Measurements from ENCODE around the gene TBC1D16. TPM values are rescaled to one million over a fixed set of nuclear protein-coding genes. Genes with fewer than 3 reads are reported as not detected.
"Not testable (repeated sequence)": the region's sequence is repeated elsewhere in the genome, so short reads cannot be mapped to it uniquely, and the experiment has no call there.

TBC1D16 gene
- total and polyA plus RNA-seq, 2 donors: 15.8 to 21.5 TPM

DNA sequence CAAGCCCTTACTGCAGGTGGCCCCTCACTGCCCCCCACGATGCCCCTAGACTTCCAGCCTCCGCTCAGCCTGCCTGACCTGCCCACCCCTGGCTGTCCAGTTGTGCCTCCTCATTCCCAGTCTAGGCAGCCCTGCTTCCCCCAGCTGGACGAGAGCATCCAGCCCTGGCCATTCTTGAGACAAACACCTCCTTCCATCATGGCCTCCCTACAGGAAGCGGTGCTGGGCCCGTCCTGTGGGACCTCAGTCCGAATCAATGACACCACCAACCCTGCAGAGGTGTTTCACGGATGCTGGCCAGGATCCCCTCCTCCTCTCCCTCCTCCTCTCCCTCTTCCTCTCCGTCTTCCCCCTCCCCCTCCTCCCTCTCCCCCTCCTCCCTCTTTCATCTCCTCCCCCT lies 29.0 kb upstream of the TBC1D16 start:
- no peak overlapping the region for H3K27ac ChIP-seq (ENCODE audit: low read depth)
- WGBS: 76% methylated on average over 8 of the region's 8 CpGs
- no peak overlapping the region for H3K4me3 ChIP-seq (ENCODE audit: low read depth, low read length)
- no peaks in the 10 kb centered on the region for H3K4me1 ChIP-seq (ENCODE audit: insufficient read depth)
- DNase-seq (ENCODE audit: extremely low spot score): no peak
- H3K36me3 ChIP-seq (ENCODE audit: insufficient read depth): no peaks in the 10 kb centered on the region

DNA sequence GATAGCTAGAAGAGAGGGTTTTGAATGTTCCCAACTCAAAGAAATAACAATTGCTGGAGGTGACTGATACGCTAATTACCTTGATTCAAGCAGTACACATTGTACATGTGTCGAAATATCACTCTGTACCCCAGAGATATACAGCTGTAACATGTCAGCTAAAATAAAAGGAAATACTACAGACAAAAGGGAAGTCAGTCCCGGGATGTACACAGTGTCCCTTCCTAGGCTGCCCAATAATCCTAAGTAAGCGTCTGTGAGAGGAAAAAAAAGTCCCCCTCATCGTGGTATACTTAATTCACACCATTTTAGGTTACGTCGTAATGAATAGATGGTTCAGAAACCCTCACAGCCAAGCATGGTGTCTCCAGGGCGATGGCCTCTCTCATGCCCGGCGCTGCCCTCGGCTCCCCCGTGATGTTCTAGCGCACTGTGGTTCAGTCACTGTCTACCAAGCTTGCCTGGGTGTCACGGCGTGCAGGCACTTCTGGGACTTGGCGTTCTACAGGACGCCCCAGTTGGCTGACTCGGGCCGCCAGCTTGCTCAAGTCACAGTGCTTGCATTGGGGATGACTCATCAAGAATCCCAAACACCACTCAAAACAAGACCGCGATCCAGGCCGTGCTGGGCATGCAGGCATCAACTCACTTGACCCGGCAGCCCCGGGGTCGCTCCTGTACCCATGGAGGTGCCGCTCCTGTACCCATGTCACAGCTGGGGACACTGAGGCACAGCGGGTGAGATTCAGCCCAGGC lies 28.3 kb upstream of the TBC1D16 start:
- no peaks in the 10 kb centered on the region for H3K36me3 ChIP-seq (ENCODE audit: insufficient read depth)

DNA sequence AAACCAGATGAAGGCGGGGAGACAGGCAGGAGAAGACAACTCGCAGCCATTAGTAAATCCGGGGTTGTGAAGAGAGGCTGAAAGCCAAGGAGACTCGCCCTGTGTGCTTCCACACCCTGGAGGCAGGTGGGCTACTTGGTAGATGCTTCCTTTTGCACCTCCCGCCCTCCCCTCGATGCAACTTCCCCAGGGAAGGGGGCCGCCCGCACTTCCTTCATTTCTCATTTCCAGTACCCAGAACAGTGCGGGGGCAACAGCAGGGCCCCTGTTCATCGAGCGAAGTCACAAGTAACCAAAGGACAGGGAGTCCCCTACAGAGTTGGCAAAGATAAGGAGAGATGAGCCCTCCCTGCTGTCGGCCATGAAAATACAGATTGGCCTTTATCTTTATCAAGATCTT lies 25.7 kb upstream of the TBC1D16 start:
- Histone ChIP-seq H3K4me3 (ENCODE audit: low read depth, low read length) (no peak overlapping the region), H3K27ac (ENCODE audit: low read depth) (no peak overlapping the region)
- WGBS: 91% methylated on average over 12 of the region's 12 CpGs

More for the DNA sequence above, 28.3 kb upstream of the TBC1D16 start:
- no peaks in the 10 kb centered on the region for H3K4me1 ChIP-seq (ENCODE audit: insufficient read depth)
- no peak overlapping the region for H3K4me3 ChIP-seq (ENCODE audit: low read depth, low read length)
- 80% methylated on average over 27 of the region's 27 CpGs for WGBS
- DNase-seq (ENCODE audit: extremely low spot score): no peak
- H3K27ac ChIP-seq (ENCODE audit: low read depth): no peak overlapping the region

DNA sequence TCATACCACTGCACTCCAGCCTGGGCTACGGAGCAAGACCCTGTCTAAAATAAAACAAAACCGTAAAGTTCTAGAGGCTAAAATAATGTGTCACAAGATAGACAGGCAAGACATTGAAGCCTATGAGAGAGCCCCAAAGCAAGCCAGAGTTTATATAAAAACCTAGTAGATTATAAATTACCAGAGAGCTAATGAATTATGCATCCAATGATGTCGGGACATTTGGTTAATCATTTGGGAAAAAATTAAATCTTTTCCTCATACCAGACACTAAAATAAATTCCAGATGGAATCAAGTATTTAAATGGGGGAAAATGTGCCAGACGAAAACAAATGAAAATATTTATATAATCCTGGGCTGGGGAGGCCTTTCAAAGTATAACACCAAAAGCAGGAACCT lies 25.0 kb upstream of the TBC1D16 start:
- DNase-seq (ENCODE audit: extremely low spot score): no peak
- H3K27ac ChIP-seq (ENCODE audit: low read depth): no peak overlapping the region
- H3K4me3 ChIP-seq (ENCODE audit: low read depth, low read length): no peak overlapping the region
- no peaks in the 10 kb centered on the region for H3K36me3 ChIP-seq (ENCODE audit: insufficient read depth)
- WGBS: 67% methylated on average over 4 of the region's 4 CpGs
- H3K4me1 ChIP-seq (ENCODE audit: insufficient read depth): no peaks in the 10 kb centered on the region

More for the DNA sequence above, 25.7 kb upstream of the TBC1D16 start:
- no peak for DNase-seq (ENCODE audit: extremely low spot score)
- H3K4me1 ChIP-seq (ENCODE audit: insufficient read depth): no peaks in the 10 kb centered on the region
- H3K36me3 ChIP-seq (ENCODE audit: insufficient read depth): no peaks in the 10 kb centered on the region

DNA sequence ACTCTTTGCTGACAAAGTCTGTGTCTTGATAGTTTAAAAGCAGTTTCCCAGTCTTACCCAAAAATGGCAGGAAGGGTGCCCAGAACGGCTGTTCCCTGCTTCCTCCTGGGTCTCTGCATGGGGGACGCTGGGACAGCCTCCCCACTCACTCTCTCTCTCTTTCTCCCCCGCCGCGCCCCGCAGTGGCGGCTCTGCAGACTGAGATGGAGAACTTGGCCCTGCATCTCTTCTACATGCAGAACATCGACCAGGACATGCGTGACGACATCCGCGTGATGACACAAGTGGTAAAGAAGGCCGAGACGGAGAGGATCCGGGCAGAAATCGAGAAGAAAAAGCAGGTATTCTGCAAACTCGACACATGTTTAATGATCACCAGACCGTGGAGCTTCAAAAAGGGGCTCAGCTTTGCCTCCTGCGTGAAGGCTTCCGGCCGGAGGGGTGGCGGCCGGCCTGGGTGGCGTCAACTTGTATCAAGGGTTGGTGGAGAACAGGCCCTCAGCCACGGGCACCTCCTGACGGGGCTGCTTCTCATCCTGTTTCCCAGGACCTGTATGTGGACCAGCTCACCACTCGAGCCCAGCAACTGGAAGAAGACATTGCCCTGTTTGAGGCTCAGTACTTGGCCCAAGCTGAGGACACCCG lies 22.8 kb upstream of the TBC1D16 start:
- no peak for DNase-seq (ENCODE audit: extremely low spot score)
- no peaks in the 10 kb centered on the region for H3K36me3 ChIP-seq (ENCODE audit: insufficient read depth)
- H3K27ac ChIP-seq (ENCODE audit: low read depth): no peak overlapping the region
- 96% methylated on average over 28 of the region's 28 CpGs for WGBS
- no peaks in the 10 kb centered on the region for H3K4me1 ChIP-seq (ENCODE audit: insufficient read depth)
- H3K4me3 ChIP-seq (ENCODE audit: low read depth, low read length): no peak overlapping the region

DNA sequence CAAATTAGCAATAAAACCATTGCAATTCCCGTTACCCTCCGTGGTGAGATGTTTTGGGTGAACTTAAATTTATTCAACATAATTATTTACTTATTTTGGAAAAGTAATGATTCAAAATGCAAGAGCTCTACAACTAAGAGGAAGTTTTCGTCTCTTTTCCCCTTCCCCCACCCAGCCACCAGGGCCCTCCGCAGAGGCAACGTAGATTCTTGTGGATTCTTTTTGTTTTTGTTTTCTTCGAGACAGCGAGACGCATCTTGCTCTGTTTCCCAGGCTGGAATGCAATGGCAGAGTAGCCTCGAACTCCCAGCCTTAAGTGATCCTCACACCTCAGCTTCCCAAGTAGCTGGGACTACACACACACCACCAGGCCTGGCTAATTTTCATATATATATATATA lies 19.9 kb upstream of the TBC1D16 start:
- no peak overlapping the region for H3K27ac ChIP-seq (ENCODE audit: low read depth)
- DNase-seq (ENCODE audit: extremely low spot score): no peak
- 90% methylated on average over 9 of the region's 9 CpGs for WGBS
- no peaks in the 10 kb centered on the region for H3K36me3 ChIP-seq (ENCODE audit: insufficient read depth)
- no peak overlapping the region for H3K4me3 ChIP-seq (ENCODE audit: low read depth, low read length)
- no peaks in the 10 kb centered on the region for H3K4me1 ChIP-seq (ENCODE audit: insufficient read depth)

DNA sequence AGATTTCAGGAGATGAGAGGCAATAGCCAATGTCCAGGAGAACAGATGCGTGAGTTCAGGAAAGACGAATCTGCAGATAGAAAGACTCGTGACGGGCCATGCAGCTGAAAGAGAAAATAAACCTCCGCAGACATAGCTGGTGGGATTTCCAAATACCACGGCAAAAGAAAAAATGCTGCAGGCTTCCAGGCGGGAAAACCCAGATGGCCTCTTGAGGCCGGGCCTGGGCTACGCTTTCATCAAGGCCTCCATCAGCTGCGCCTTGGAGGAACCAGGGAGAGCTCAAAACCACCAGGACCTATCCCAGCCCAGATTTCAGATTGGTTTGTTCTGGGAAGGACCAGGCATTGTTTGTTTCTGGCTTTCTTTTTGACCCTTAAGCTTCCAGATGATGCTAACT lies 17.4 kb upstream of the TBC1D16 start:
- no peaks in the 10 kb centered on the region for H3K4me1 ChIP-seq (ENCODE audit: insufficient read depth)
- no peaks in the 10 kb centered on the region for H3K36me3 ChIP-seq (ENCODE audit: insufficient read depth)
- H3K27ac ChIP-seq (ENCODE audit: low read depth): no peak overlapping the region
- H3K4me3 ChIP-seq (ENCODE audit: low read depth, low read length): no peak overlapping the region
- WGBS: 84% methylated on average over 10 of the region's 10 CpGs
- DNase-seq (ENCODE audit: extremely low spot score): no peak

DNA sequence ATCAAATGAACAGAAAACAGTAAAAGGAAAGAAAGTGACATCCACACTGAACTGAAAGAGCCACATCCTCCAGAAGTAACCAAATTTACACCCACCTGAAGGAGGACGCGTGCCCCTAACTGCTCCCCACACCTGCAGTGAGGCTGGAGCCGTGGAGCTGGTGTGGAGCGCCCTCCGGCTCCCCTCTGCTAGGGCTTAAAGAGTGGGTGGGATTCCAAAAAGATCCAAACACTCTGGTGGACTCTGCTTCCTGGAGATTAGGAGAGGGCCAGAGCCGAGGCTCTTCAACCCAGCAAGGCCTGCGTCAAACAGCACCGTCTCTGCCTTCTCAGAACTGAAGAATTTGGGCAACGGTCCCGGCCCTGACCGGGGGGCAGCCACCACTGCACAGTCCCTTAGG lies 16.0 kb upstream of the TBC1D16 start:
- 94% methylated on average over 11 of the region's 11 CpGs for WGBS
- no peak overlapping the region for H3K27ac ChIP-seq (ENCODE audit: low read depth)
- H3K4me3 ChIP-seq (ENCODE audit: low read depth, low read length): no peak overlapping the region
- H3K4me1 ChIP-seq (ENCODE audit: insufficient read depth): no peaks in the 10 kb centered on the region
- DNase-seq (ENCODE audit: extremely low spot score): no peak
- H3K36me3 ChIP-seq (ENCODE audit: insufficient read depth): no peaks in the 10 kb centered on the region

DNA sequence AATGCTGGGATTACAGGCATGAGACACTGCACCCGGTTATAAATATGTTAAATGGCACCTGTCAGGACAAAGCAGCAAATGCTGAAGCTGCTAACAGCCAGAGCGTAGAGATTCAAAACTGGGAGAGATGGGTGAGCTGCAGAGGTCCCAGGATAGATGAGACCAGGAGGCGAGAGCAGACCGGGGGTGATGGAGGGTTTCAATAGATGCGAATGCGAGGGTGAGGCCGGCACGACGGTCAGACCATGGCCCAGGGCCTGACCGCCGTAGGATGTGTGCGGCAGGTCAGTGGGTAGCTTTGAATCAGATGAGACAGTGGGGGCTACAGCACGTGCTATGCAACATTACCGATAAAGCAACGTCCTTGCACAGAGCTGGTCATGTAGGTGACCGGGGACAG lies 15.0 kb upstream of the TBC1D16 start:
- Histone ChIP-seq H3K4me3 (ENCODE audit: low read depth, low read length) (no peak overlapping the region), H3K4me1 (ENCODE audit: insufficient read depth) (no peaks in the 10 kb centered on the region), H3K27ac (ENCODE audit: low read depth) (no peak overlapping the region), H3K36me3 (ENCODE audit: insufficient read depth) (no peaks in the 10 kb centered on the region)
- DNase-seq (ENCODE audit: extremely low spot score): no peak
- WGBS: 84% methylated on average over 16 of the region's 16 CpGs

DNA sequence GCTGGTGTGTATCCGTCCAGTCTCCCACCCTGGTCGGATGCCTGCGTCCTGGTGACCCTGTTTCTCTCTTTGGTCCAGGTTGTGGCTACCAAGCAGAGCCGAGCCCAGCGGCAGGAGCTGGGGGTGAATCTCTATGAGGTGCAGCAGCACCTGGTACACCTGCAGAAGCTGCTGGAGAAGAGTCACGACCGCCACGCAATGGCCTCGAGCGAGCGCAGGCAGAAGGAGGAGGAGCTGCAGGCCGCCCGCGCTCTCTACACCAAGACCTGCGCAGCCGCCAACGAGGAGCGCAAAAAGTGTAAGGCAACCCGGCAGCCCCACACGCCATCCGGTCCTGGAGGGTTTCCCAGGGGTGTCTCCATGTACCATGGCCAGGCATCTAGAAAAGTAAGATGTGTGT lies 14.3 kb upstream of the TBC1D16 start:
- no peak overlapping the region for H3K27ac ChIP-seq (ENCODE audit: low read depth)
- H3K4me3 ChIP-seq (ENCODE audit: low read depth, low read length): no peak overlapping the region
- no peak for DNase-seq (ENCODE audit: extremely low spot score)
- no peaks in the 10 kb centered on the region for H3K4me1 ChIP-seq (ENCODE audit: insufficient read depth)
- H3K36me3 ChIP-seq (ENCODE audit: insufficient read depth): no peaks in the 10 kb centered on the region
- 99% methylated on average over 21 of the region's 21 CpGs for WGBS

DNA sequence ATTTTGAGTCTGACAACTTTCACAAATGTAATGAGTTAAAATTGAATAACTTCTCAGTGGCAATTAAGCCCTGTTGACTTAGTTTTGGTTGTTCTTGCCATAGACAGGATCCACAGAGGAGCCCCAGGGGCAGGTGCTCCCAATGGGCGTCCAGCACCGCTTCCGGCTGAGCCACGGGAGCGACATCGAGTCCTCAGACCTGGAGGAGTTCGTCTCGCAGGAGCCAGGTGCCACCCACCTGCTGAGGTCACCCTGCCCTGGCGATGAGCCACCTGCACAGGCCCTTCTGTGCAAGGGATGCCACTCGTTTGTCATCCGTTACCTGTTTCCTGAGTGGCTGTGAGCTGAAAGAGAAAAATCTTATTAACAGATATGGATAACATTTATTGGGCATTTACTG lies 11.5 kb upstream of the TBC1D16 start:
- 94% methylated on average over 11 of the region's 11 CpGs for WGBS
- H3K4me1 ChIP-seq (ENCODE audit: insufficient read depth): no peaks in the 10 kb centered on the region
- no peak overlapping the region for H3K27ac ChIP-seq (ENCODE audit: low read depth)
- no peak for DNase-seq (ENCODE audit: extremely low spot score)
- no peak overlapping the region for H3K4me3 ChIP-seq (ENCODE audit: low read depth, low read length)
- H3K36me3 ChIP-seq (ENCODE audit: insufficient read depth): no peaks in the 10 kb centered on the region

DNA sequence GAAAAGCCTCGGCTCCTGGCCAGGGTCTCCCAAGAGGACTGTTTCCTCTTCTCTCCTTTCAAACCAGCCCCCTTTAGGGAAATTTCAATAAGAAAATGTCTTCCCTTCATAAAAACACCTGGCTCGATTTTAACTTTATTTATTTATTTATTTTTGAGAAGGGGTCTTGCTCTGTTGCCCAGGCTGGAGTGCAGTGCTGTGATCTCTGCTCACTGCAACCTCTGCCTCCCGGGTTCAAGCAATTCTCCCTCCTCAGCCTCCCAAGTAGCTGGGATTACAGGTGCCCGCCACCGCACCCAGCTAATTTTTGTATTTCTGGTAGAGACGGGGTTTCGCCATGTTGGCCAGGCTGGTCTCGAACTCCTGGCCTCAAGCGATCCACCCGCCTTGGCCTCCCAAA lies 11.0 kb upstream of the TBC1D16 start:
- not testable (repeated sequence) for H3K4me3 ChIP-seq (ENCODE audit: low read depth, low read length); H3K36me3 ChIP-seq (ENCODE audit: insufficient read depth); H3K4me1 ChIP-seq (ENCODE audit: insufficient read depth); DNase-seq (ENCODE audit: extremely low spot score); H3K27ac ChIP-seq (ENCODE audit: low read depth)
- 96% methylated on average over 10 of the region's 10 CpGs for WGBS

DNA sequence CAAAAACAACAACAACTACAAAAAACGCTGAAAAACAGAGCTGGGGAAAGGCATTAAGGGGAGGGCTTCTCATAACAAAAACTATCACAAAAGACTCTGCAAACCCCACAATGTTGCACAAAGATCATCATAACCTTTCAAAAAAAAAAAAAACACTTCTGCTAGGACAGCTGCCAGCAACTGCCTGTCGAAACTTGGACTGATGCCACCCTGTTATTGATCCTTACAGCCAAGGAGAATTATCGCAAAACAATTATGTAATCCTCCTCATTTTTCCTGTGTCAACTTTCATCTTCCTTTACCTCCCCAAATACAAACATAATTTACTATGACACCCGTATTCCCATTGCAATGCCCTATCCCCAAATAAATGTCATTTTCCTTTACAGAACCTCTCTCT lies 10.0 kb upstream of the TBC1D16 start:
- WGBS: 80% methylated on average over 4 of the region's 4 CpGs
- Histone ChIP-seq H3K27ac (ENCODE audit: low read depth) (no peak overlapping the region), H3K36me3 (ENCODE audit: insufficient read depth) (no peaks in the 10 kb centered on the region), H3K4me1 (ENCODE audit: insufficient read depth) (no peaks in the 10 kb centered on the region), H3K4me3 (ENCODE audit: low read depth, low read length) (no peak overlapping the region)
- no peak for DNase-seq (ENCODE audit: extremely low spot score)

DNA sequence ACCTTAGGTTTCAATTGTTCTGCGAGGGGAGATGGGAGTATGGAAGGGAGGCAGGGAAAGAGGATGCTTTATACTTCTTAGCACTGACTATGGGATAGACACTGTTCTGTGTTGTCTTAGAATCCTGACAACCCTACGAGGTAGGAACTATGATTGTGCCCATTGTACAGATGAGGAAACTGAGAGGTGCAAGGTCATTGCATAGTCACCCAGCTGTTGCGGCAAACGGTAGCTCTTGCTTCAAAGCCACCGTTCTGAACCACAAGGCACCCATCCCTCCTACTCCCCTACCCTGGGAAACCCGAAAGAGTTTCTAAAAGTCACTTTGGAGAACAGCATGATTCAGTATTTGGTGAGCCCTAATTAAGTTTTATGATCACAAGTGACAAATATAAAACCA lies 8.3 kb upstream of the TBC1D16 start:
- 95% methylated on average over 6 of the region's 6 CpGs for WGBS

More for the DNA sequence above, 8.3 kb upstream of the TBC1D16 start:
- Histone ChIP-seq H3K27ac (ENCODE audit: low read depth) (no peak overlapping the region), H3K36me3 (ENCODE audit: insufficient read depth) (no peaks in the 10 kb centered on the region), H3K4me3 (ENCODE audit: low read depth, low read length) (no peak overlapping the region), H3K4me1 (ENCODE audit: insufficient read depth) (no peaks in the 10 kb centered on the region)
- no peak for DNase-seq (ENCODE audit: extremely low spot score)
